ENCODE data around the gene BANF2. TPM values are rescaled to one million over a fixed set of nuclear protein-coding genes. Genes with fewer than 3 reads are reported as not detected.

Gene BANF2
- total and polyA plus RNA-seq, 2 experiments from 2014 or later, result not detected

DNA sequence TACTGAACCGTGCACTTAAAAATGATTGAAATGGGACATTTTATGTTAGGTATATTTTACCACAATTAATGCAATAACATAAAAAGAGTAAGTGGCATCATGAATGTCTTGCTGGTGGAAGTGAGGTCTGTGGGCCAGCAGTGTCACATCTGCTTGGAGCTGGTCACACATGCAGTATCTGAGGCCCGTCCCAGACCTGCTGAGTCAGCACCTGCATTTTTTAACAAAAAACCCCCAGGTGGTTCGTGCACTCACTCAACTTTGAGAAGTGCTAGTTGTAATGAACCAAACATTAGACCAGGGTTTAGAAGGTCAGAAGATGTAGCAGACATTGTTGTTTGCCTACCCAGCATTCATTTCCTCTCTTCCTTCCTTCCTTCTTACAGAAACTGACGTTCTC, 21.0 kb downstream of the BANF2 start:
- TF ChIP-seq EZH2phosphoT487 (IDR thresholded peaks at IDR 0.05; ENCODE audit: low read depth, severe bottlenecking, unreplicated experiment) (no peak), EZH2 (IDR thresholded peaks at IDR 0.05; ENCODE audit: borderline replicate concordance) (no peak)
- TF ChIP-seq, protein P1, sequence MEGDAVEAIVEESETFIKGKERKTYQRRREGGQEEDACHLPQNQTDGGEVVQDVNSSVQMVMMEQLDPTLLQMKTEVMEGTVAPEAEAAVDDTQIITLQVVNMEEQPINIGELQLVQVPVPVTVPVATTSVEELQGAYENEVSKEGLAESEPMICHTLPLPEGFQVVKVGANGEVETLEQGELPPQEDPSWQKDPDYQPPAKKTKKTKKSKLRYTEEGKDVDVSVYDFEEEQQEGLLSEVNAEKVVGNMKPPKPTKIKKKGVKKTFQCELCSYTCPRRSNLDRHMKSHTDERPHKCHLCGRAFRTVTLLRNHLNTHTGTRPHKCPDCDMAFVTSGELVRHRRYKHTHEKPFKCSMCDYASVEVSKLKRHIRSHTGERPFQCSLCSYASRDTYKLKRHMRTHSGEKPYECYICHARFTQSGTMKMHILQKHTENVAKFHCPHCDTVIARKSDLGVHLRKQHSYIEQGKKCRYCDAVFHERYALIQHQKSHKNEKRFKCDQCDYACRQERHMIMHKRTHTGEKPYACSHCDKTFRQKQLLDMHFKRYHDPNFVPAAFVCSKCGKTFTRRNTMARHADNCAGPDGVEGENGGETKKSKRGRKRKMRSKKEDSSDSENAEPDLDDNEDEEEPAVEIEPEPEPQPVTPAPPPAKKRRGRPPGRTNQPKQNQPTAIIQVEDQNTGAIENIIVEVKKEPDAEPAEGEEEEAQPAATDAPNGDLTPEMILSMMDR (IDR thresholded peaks at IDR 0.05; ENCODE audit: poor library complexity), result no peak
- no peaks in the 10 kb centered on the region for H3K36me3 ChIP-seq (replicated peaks; ENCODE audit: insufficient read depth, low read depth)
- no peaks in the 10 kb centered on the region for H3K79me2 ChIP-seq
- H4K20me1 ChIP-seq (ENCODE audit: insufficient read depth, poor library complexity, severe bottlenecking), result no peaks in the 10 kb centered on the region
- 76% methylated on average over 4 of the region's 4 CpGs for WGBS (ENCODE audit: low lambda C conversion rate, missing lambda C conversion rate)
- H3K4me1 ChIP-seq (ENCODE audit: insufficient read depth), result no peaks in the 10 kb centered on the region
- H2AFZ ChIP-seq, result no peak overlapping the region
- H3K4me3 ChIP-seq, result no peak overlapping the region
- no peaks in the 10 kb centered on the region for H3K27me3 ChIP-seq
- no peaks in the 10 kb centered on the region for H3K9me3 ChIP-seq (ENCODE audit: low read depth)
- H3K9me2 ChIP-seq (replicated peaks; ENCODE audit: insufficient read depth), result no peaks in the 10 kb centered on the region
- no peak overlapping the region for H3K4me2 ChIP-seq
- no peak for DNase-seq (ENCODE audit: low spot score)
- no peak overlapping the region for H3K27ac ChIP-seq

DNA sequence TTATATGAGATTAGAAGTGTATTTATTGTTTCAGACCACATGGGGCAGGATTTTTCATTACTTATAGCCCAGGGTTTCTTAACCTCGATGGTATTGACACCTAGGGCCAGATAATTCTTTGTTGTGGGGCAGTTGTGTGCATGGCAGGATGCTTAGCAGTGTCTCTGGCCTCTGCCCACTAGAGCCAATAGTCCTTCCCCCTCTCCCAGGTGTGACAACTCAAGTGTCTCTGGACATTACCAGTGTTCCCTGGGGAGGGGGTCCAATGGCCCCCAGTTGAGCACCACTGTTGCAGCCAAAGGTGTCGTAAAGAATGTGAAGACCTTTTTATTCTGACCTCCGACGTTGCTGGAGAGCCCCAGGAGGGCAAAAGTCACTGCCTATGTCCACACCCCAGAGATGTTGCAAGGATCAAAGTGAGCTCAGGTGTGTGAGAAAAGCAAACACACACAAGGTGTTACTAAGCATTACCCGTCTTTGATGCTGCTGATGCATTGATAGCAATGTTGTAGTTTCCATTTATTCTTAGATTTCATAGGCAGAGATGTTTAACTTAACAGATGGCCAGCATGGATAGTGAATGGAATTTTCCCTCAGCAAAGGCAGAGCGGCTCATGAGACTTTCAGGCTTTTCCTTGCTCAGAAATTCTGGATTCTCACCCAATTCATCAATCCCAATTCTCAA, 22.2 kb downstream of the BANF2 start:
- no peaks in the 10 kb centered on the region for H3K9me3 ChIP-seq (ENCODE audit: low read depth)
- peak; percentile 69 for DNase-seq (ENCODE audit: low spot score)
- peak; percentile 85 for TF ChIP-seq EZH2phosphoT487 (IDR thresholded peaks at IDR 0.05; ENCODE audit: low read depth, severe bottlenecking, unreplicated experiment)
- TF ChIP-seq EZH2 (IDR thresholded peaks at IDR 0.05; ENCODE audit: borderline replicate concordance), result no peak
- TF ChIP-seq, protein P1 (IDR thresholded peaks at IDR 0.05; ENCODE audit: poor library complexity), result peak; percentile 18
- H3K27me3 ChIP-seq, result no peaks in the 10 kb centered on the region
- no peaks in the 10 kb centered on the region for H3K4me1 ChIP-seq (ENCODE audit: insufficient read depth)
- no peak overlapping the region for H2AFZ ChIP-seq
- no peak overlapping the region for H3K4me3 ChIP-seq
- no peaks in the 10 kb centered on the region for H3K36me3 ChIP-seq (replicated peaks; ENCODE audit: insufficient read depth, low read depth)
- no peaks in the 10 kb centered on the region for H3K79me2 ChIP-seq
- no peaks in the 10 kb centered on the region for H4K20me1 ChIP-seq (ENCODE audit: insufficient read depth, poor library complexity, severe bottlenecking)
- peak overlapping the region; percentile 85 for H3K27ac ChIP-seq
- 37% methylated on average over 6 of the region's 6 CpGs for WGBS (ENCODE audit: low lambda C conversion rate, missing lambda C conversion rate)
- no peaks in the 10 kb centered on the region for H3K9me2 ChIP-seq (replicated peaks; ENCODE audit: insufficient read depth)
- peak overlapping the region; percentile 22 for H3K4me2 ChIP-seq

DNA sequence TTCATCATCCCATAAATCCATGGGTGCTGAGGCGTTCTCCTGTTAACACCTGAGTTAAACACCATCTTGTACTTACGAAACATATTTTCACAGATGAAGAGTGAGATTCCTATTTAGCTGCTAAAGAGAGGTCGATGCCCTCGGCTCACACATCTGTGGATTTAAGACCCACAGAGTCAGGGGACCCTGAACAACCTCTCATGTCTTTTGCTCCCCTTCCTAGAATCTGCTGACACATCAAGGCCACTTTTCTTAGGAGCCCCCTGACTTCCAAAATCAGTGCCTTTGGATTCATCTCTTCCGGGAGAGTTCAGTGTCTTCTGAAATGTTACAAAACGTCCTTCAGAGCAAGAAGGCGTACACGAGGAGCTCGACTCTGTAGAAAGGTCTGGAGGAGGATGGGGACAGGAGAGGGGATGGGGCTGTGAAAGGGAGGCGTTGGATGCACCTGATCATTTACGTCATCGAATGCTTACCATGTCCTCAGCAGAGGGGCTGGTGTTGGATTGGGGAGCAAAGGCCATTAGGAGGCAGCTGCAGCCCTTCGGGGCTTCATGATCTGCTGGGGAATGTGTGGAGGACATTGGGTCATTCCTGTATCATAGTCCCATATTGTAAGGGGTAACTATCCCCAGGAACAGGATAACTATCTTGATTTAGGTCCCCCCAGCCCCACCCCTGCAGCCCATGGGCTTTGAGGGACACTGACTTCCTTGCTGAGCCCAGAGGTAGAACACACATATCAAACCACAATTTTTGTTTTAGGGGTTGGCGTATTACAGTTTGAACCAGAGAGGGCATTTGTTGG, 22.9 kb downstream of the BANF2 start:
- H3K27ac ChIP-seq, result peak overlapping the region; percentile 77
- no peaks in the 10 kb centered on the region for H3K79me2 ChIP-seq
- no peaks in the 10 kb centered on the region for H3K27me3 ChIP-seq
- H3K4me3 ChIP-seq, result no peak overlapping the region
- no peak for DNase-seq (ENCODE audit: low spot score)
- TF ChIP-seq, protein P1 (IDR thresholded peaks at IDR 0.05; ENCODE audit: poor library complexity), result no peak
- TF ChIP-seq EZH2 (IDR thresholded peaks at IDR 0.05; ENCODE audit: borderline replicate concordance), result no peak
- no peak for TF ChIP-seq EZH2phosphoT487 (IDR thresholded peaks at IDR 0.05; ENCODE audit: low read depth, severe bottlenecking, unreplicated experiment)
- H2AFZ ChIP-seq, result no peak overlapping the region
- no peaks in the 10 kb centered on the region for H3K4me1 ChIP-seq (ENCODE audit: insufficient read depth)
- no peaks in the 10 kb centered on the region for H3K9me2 ChIP-seq (replicated peaks; ENCODE audit: insufficient read depth)
- H3K36me3 ChIP-seq (replicated peaks; ENCODE audit: insufficient read depth, low read depth), result no peaks in the 10 kb centered on the region
- no peaks in the 10 kb centered on the region for H4K20me1 ChIP-seq (ENCODE audit: insufficient read depth, poor library complexity, severe bottlenecking)
- H3K4me2 ChIP-seq, result no peak overlapping the region
- WGBS (ENCODE audit: low lambda C conversion rate, missing lambda C conversion rate), result 87% methylated on average over 14 of the region's 14 CpGs
- no peaks in the 10 kb centered on the region for H3K9me3 ChIP-seq (ENCODE audit: low read depth)

All from hepatocyte (in vitro differentiated cells).